Body of pancreas (tissue), 4 donors: ENCODE measurements around the gene NUP62. TPM values are rescaled to one million over a fixed set of nuclear protein-coding genes. Genes with fewer than 3 reads are reported as not detected.

Experiments used
- ATAC-seq: fragments of 150-250 bp; one replicate; pipeline ENCODE4 v1.9.1; 2016
- DNase-seq, 4 donors: peaks; one replicate each; pipeline ENCODE4 v3.0.0-alpha.2; 2019
- H3K27ac ChIP-seq, 4 donors: fragments of 200-600 bp; sonication (generic); 1 replicate in 3 of 4; 2 replicates in 1 of 4; pipeline versions ENCODE4 v1.5.1 to v1.6.1; 2016 to 2019; ENCODE audit warnings: mild to moderate bottlenecking in 1 of 4, mixed read lengths in 1 of 4, moderate library complexity in 1 of 4
- H3K27me3 ChIP-seq, 2 donors: fragments of 200-600 bp; sonication (generic); one replicate each; pipeline ENCODE4 v1.6.0; 2016; ENCODE audit warnings: mild to moderate bottlenecking in 1 of 2
- H3K36me3 ChIP-seq, 2 donors: fragments of 200-600 bp; sonication (generic); replicated peaks in 1 of 2; 2 replicates each; pipeline ENCODE4 v1.5.1; 2016; ENCODE audit warnings: low read depth in 2 of 2; ENCODE audit not compliant: insufficient read depth in 1 of 2
- H3K4me1 ChIP-seq: fragments of 200-600 bp; sonication (generic); one replicate; pipeline ENCODE4 v1.6.0; 2016
- H3K4me3 ChIP-seq, 2 donors: fragments of 200-600 bp; sonication (generic); 1 replicate in 1 of 2; 2 replicates in 1 of 2; pipeline ENCODE4 v1.5.1; 2016 to 2019
- H3K9me3 ChIP-seq, 3 donors: fragments of 200-600 bp; sonication (generic); 1 replicate in 2 of 3; 2 replicates in 1 of 3; pipeline ENCODE4 v1.5.1; 2016
- POLR2A ChIP-seq, 3 donors: fragments of 450-650 bp; IDR thresholded peaks; one replicate each; pipeline ENCODE4 v1.6.1; 2016; ENCODE audit warnings: antibody characterized with exemption in 3 of 3, mild to moderate bottlenecking in 2 of 3
- WGBS, 2 donors: methylation state at CpG; one replicate each; pipeline ENCODE4 v1.1.5; 2017; 5-methylcytosine and 5-hydroxymethylcytosine counted together
- intact Hi-C: fragments of 100-400 bp; cut with DNase I; formaldehyde crosslinking; loops from one replicate; pipeline ENCODE4 v1.15.1; 2023
- total RNA-seq, 2 donors: library from RNA; depleted of rRNA; stranded (reverse); fragments of >200 nt; gene quantifications; one replicate each; pipeline ENCODE4 v1.1.0, GENCODE V29; 2016
- TF ChIP-seq, protein P1 (sequence below), 7 experiments: fragments of 450-650 bp in 4 of 7; fragments of 200-600 bp in 3 of 7; sonication (generic) in 3 of 7; IDR thresholded peaks; one replicate each; pipeline ENCODE4 v1.5.1; 2016 to 2019; ENCODE audit warnings: antibody characterized with exemption in 7 of 7

The NUP62 gene
- total RNA-seq, 2 donors from 2014 or later, result 17.9 to 21.8 TPM

DNA sequence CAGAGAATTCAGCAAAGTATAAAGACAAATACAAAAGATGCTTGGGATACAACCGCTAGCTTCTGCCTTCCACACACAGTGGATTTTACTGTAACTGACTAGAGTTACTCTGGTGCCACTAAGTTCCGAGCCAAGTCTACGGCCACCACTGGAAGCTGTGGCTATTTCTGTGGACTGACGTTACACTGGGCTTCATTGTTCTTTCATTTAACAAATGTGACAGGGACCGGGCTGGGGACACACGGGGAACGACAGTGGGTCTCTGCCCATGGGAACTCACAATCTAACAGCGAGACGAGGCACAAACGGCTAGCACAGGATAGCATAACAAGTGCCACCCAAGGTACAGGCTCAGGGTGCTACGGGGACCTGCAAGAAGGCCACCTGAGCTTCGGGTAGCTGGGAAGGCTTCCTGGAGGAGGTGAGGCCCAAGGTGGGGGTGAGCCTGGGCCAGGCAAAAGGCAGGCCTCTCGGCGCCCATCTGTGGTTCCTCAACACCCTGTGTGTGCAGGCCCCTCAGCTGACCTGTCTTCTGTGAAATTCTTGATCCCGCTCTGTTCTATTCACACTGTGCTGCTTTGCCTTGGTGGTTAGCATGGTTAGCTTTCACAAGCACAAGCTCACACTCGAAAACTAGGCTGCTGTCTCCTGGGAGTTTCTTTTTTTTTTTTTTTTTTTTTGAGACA is 22.3 kb downstream of the NUP62 start:
- Histone ChIP-seq H3K27me3 (no peaks in the 10 kb centered on the region), H3K27ac (no peak overlapping the region), H3K36me3 (peaks cover 0 to 6% of the 10 kb centered on the region in 2 donors), H3K4me1 (no peaks in the 10 kb centered on the region), H3K9me3 (no peaks in the 10 kb centered on the region), H3K4me3 (no peak overlapping the region)
- TF ChIP-seq, protein P1, sequence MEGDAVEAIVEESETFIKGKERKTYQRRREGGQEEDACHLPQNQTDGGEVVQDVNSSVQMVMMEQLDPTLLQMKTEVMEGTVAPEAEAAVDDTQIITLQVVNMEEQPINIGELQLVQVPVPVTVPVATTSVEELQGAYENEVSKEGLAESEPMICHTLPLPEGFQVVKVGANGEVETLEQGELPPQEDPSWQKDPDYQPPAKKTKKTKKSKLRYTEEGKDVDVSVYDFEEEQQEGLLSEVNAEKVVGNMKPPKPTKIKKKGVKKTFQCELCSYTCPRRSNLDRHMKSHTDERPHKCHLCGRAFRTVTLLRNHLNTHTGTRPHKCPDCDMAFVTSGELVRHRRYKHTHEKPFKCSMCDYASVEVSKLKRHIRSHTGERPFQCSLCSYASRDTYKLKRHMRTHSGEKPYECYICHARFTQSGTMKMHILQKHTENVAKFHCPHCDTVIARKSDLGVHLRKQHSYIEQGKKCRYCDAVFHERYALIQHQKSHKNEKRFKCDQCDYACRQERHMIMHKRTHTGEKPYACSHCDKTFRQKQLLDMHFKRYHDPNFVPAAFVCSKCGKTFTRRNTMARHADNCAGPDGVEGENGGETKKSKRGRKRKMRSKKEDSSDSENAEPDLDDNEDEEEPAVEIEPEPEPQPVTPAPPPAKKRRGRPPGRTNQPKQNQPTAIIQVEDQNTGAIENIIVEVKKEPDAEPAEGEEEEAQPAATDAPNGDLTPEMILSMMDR (IDR thresholded peaks at IDR 0.05), result no peak
- TF ChIP-seq POLR2A (IDR thresholded peaks at IDR 0.05), result no peak
- ATAC-seq (no peak), DNase-seq (no peak)
- 88 to 90% methylated on average over 15 to 16 of the region's 16 CpGs for WGBS, 2 donors
- intact Hi-C loops, result no loop called here

DNA sequence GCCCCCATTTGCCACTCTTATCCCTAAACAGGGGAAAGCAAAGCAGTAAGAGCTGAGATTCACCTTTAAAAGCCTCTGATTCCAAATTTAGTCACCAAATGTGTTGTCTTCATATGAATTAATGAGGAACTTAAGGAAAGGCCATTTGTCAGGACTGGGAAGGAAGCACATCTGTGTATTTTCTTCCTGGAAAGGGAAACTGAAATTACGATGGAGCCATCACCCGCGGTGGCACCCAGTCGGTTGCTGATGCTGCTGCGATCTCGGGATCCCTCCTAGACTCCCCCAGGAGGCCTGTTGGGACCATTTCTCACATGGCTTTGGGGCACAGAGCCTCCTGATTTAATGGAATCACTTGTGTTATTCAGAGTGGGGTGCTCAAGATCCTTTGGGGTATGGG is 25.2 kb downstream of the NUP62 start:
- Histone ChIP-seq H3K36me3 (peaks cover 0 to 6% of the 10 kb centered on the region in 2 donors), H3K27ac (no peak overlapping the region), H3K27me3 (no peaks in the 10 kb centered on the region), H3K9me3 (no peaks in the 10 kb centered on the region), H3K4me1 (no peaks in the 10 kb centered on the region), H3K4me3 (no peak overlapping the region)
- intact Hi-C loops, result no loop called here
- ATAC-seq (no peak), DNase-seq (no peak)
- WGBS, 2 donors, result 56 to 65% methylated on average over 6 of the region's 6 CpGs
- TF ChIP-seq, protein P1 (IDR thresholded peaks at IDR 0.05), result no peak
- TF ChIP-seq POLR2A (IDR thresholded peaks at IDR 0.05), result no peak

DNA sequence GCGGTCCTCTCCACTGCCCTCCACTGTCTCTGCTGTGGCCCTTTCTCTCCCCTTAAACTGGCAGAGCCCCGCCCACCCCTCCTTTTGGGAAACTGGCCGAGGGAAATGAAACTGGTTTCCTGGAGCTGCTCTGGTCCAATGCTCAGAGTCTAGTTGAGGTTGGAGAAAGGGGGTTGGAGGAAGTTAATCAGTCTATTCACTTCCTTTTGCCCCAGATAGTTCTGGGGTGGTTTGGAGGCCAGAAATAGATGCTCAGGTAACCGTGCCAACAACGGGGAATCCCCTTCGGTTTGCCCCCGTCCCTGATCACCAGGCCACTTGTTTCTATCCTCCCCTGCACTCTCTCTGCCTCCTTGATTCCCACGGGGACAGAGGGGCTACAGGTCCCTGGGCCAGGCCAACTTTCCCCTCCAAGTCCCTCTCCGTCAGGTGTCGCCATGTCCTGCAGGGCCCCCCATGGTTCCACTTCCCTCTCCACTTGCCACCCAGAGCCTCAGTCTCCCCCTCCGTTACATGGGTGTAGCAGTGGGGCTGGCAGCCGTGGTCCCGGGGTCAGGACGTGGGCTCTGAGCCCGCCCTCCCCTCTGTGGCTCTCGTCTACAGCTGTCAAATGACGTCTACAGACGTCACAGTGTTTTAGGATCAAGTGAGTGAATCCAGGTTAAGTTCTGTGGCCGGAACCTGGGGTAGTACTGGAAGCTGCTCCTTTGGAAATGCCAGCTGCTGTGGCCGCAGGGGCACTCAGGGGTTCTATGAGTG is 32.3 kb downstream of the NUP62 start, which contains the start of gene IL4I1:
Gene IL4I1, minus strand, starts transcription at position 25 of the 759 bp plus-strand sequence. CDS start 727 bp downstream, outside the sequence.
- intact Hi-C loops, result no loop called here
- DNase-seq, result peak in 1 of 4 donors; percentile 51
- WGBS, 2 donors, result 25 to 43% methylated on average over 17 to 19 of the region's 20 CpGs
- Histone ChIP-seq H3K9me3 (no peaks in the 10 kb centered on the region), H3K4me3 (no peak within 1 kb of the TSS), H3K4me1 (no peaks in the 10 kb centered on the region), H3K27me3 (no peaks in the 10 kb centered on the region), H3K27ac (peak within 1 kb of the TSS in 2 of 4 donors; percentile 3 to 12), H3K36me3 (no peaks in the 10 kb centered on the region)
- no peak for ATAC-seq
- TF ChIP-seq POLR2A (IDR thresholded peaks at IDR 0.05), result no peak
- TF ChIP-seq, protein P1 (IDR thresholded peaks at IDR 0.05), result no peak

DNA sequence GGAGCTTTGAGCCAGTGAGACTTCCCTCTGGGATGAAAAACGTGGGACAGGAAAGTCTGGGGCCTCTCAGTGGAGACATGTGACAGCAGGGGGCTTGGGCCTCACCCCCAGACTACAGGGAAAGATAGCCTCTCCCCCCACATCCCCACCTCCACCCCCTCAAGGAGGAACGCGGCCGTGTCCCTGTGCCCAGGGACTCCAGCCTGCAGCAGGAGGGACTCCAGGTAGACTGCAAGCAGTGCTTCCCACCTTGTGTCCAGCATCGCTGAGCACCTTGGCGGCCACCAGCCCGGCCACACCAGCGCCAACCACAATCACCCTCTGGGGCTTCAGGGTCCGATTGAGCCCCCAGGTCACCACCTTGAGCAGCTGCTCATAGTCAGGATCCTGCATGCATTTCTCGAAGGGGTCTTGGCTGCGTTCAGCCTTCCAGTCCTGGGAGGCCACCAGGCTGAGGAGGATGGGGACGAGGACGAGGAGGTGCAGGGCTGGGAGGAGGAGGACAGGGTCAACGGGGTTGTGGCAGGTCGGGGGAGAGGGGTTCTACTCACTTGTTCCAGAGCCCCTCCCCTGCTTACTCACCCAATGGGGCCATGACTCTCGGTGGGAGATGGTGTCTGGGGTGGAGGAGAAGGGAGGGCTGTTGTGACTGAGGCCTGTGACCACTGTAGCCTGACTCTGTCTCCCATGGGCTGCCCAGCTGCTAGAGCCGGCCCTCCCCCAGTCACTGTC is 33.6 kb downstream of the NUP62 start:
- Histone ChIP-seq H3K27ac (no peak overlapping the region), H3K9me3 (no peaks in the 10 kb centered on the region), H3K27me3 (no peaks in the 10 kb centered on the region), H3K4me3 (no peak overlapping the region), H3K36me3 (no peaks in the 10 kb centered on the region), H3K4me1 (no peaks in the 10 kb centered on the region)
- no peak for DNase-seq
- ATAC-seq, result no peak
- no peak for TF ChIP-seq POLR2A (IDR thresholded peaks at IDR 0.05)
- TF ChIP-seq, protein P1 (IDR thresholded peaks at IDR 0.05), result no peak
- WGBS, 2 donors, result 49 to 53% methylated on average over 10 to 16 of the region's 17 CpGs
- intact Hi-C loops, result no loop called here
